T-cell (primary cell): Measurements from ENCODE around the gene STARD7. TPM values are rescaled to one million over a fixed set of nuclear protein-coding genes. Genes with fewer than 3 reads are reported as not detected.

Experiments
- ATAC-seq, 4 experiments: fragments of 200-7000 bp in 3 of 4; fragments of 150-1000 bp in 1 of 4; cut with Tn5 transposase; replicated peaks in 1 of 4; 1 replicate in 3 of 4; 2 replicates in 1 of 4; pipeline ENCODE4 v1.10.0; 2021; ENCODE audit warnings: moderate library complexity in 3 of 4, mild to moderate bottlenecking in 2 of 4, moderate number of reproducible peaks in 1 of 4
- CTCF ChIA-PET, 2 donors: fragments of 300-600 bp; sonication (Branson Sonifier 250); formaldehyde crosslinking; loops; one replicate each; lab custom pipeline; 2022; ENCODE audit warnings: antibody characterized with exemption in 2 of 2; lab: Charles Lee
- POLR2A ChIA-PET, 2 donors: fragments of 300-600 bp; sonication (Branson Sonifier 250); formaldehyde crosslinking; loops; one replicate each; lab custom pipeline; 2022; ENCODE audit warnings: antibody characterized with exemption in 2 of 2; lab: Charles Lee
- DNase-seq, 35 experiments: peaks; one replicate each; pipeline versions ENCODE4 v3.0.0 to v3.0.0-alpha.2; 2013 to 2023
- H3K27ac ChIP-seq: one replicate; pipeline ENCODE4 v1.5.1; 2013; ENCODE audit warnings: low read length
- H3K27me3 ChIP-seq, 2 experiments: replicated peaks in 1 of 2; 1 replicate in 1 of 2; 2 replicates in 1 of 2; pipeline versions ENCODE4 v1.6.1 to v1.7.0; 2013; ENCODE audit warnings: low read length in 1 of 2, mixed read lengths in 1 of 2; ENCODE audit not compliant: control insufficient read depth in 2 of 2, insufficient read depth in 2 of 2; ENCODE audit errors: extremely low read depth in 1 of 2
- H3K36me3 ChIP-seq, 2 donors: 1 replicate in 1 of 2; 2 replicates in 1 of 2; pipeline versions ENCODE4 v1.6.1 to v1.7.0; 2013; ENCODE audit warnings: low read length in 1 of 2; ENCODE audit not compliant: control insufficient read depth in 2 of 2, insufficient read depth in 1 of 2; ENCODE audit errors: extremely low read depth in 1 of 2
- H3K4me1 ChIP-seq, 2 experiments: 1 replicate in 1 of 2; 2 replicates in 1 of 2; pipeline versions ENCODE4 v1.6.1 to v1.7.0; 2013; ENCODE audit warnings: low read length in 2 of 2, mixed read lengths in 1 of 2; ENCODE audit not compliant: insufficient read depth in 2 of 2, control insufficient read depth in 1 of 2; ENCODE audit errors: extremely low read depth in 1 of 2
- H3K4me3 ChIP-seq, 2 donors: 1 replicate in 1 of 2; 2 replicates in 1 of 2; pipeline versions ENCODE4 v1.5.1 to v1.7.0; 2013; ENCODE audit warnings: mild to moderate bottlenecking in 2 of 2, low read length in 1 of 2, moderate library complexity in 1 of 2; ENCODE audit not compliant: control insufficient read depth in 1 of 2; ENCODE audit errors: extremely low read depth in 1 of 2
- H3K9me3 ChIP-seq: 2 replicates; pipeline ENCODE4 v1.7.0; 2013
- H3K27ac Mint-ChIP-seq, 2 donors: one replicate each; pipeline ENCODE4 v1.8.0; 2020 to 2021; ENCODE audit warnings: mild to moderate bottlenecking in 2 of 2, mixed read lengths in 2 of 2
- H3K27me3 Mint-ChIP-seq, 2 donors: one replicate each; pipeline ENCODE4 v1.8.0; 2021 to 2022; ENCODE audit warnings: mixed read lengths in 2 of 2
- H3K36me3 Mint-ChIP-seq: one replicate; pipeline ENCODE4 v1.8.0; 2021; ENCODE audit warnings: mixed read lengths
- H3K4me1 Mint-ChIP-seq, 3 donors: one replicate each; pipeline ENCODE4 v1.8.0; 2020 to 2022; ENCODE audit warnings: mixed read lengths in 3 of 3, mild to moderate bottlenecking in 1 of 3
- H3K4me3 Mint-ChIP-seq, 3 donors: one replicate each; pipeline ENCODE4 v1.8.0; 2020 to 2022; ENCODE audit warnings: mild to moderate bottlenecking in 3 of 3, mixed read lengths in 3 of 3, moderate library complexity in 3 of 3
- H3K9me3 Mint-ChIP-seq, 3 donors: one replicate each; pipeline ENCODE4 v1.8.0; 2020 to 2022; ENCODE audit warnings: mixed read lengths in 3 of 3
- WGBS: methylation state at CpG from one replicate; pipeline ENCODE4 v1.1.5; 2013; ENCODE audit warnings: missing lambda C conversion rate; ENCODE audit not compliant: insufficient coverage; 5-methylcytosine and 5-hydroxymethylcytosine counted together
- total RNA-seq, 35 experiments: library from RNA in 6 of 35; stranded (reverse) in 6 of 35; fragments of 120-200 nt in 1 of 35; gene quantifications; one replicate each; pipeline versions ENCODE4 v1.2.1 to v1.2.4 and lab custom pipeline; 2013 to 2026

STARD7 gene
- total RNA-seq, 5 donors from 2014 or later (not counting 1 experiment from before 2014, with no cell fraction given), result 65.0 to 95.3 (median 84.4) TPM

DNA sequence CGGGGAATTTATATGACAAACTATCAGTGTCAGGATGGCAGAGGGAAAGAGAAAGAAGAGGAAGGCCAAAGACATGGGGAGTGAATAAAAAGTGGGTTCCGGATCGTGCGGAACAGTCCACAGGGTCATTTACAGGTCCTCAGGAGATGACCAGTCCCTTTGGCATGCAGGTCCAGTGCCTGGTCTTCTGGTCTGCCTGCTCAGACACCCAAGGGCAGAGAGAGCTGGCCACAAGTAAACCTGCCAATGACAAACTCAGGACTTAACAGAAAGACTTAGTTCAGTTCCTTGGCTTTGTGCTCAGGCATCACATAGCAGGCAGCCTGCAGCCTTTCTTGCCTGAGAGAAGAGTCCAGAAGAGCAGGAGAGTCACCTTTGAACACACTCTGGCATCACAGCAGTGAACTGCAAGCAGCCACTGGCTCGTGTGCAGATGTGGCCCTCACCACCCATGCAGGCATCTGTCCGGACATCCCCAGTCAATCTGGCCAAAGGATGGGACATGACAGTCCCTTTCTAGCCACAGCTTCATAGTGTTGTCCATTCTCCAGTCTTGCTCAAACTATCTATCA lies 43.2 kb upstream of the STARD7 start:
- WGBS, result 95% methylated on average over 3 of the region's 6 CpGs
- H3K27me3 ChIP-seq, result no peaks in the 10 kb centered on the region
- H3K4me1 ChIP-seq, result peaks cover 9 to 25% of the 10 kb centered on the region in 2 experiments
- peaks cover 15 to 48% of the 10 kb centered on the region in 2 donors for H3K36me3 ChIP-seq
- Mint-ChIP-seq H3K36me3 (peaks cover 31% of the 10 kb centered on the region), H3K4me1 (peaks cover 29 to 39% (median 31%) of the 10 kb centered on the region in 3 donors), H3K27ac (no peak overlapping the region), H3K9me3 (no peaks in the 10 kb centered on the region), H3K4me3 (no peak overlapping the region), H3K27me3 (no peaks in the 10 kb centered on the region)
- no peak for ATAC-seq
- H3K27ac ChIP-seq, result no peak overlapping the region
- ChIA-PET CTCF (no interaction called here), POLR2A (no interaction called here)
- H3K9me3 ChIP-seq, result no peaks in the 10 kb centered on the region
- no peak for DNase-seq
- no peak overlapping the region for H3K4me3 ChIP-seq

DNA sequence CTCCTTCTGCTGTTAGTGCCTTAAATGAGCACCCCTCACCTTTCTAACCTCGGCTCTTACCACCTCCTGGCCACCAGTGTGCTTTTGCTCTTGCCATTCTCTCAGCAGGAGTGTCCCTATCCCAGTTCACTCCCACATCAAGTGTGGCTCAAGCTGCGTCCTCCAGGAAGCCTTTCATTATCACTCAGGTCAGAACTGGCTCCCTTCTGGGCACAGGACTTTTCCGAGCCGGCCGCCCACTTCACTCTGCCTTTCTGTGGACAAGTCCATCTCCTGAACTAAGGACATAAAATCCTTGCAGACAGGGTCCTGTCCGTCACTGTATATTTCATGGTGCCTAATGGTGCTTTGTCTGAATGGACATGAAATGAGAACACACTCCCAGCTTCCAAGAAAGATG lies 41.6 kb upstream of the STARD7 start:
- H3K9me3 ChIP-seq, result no peaks in the 10 kb centered on the region
- H3K27me3 Mint-ChIP-seq, result no peaks in the 10 kb centered on the region
- peaks cover 31% of the 10 kb centered on the region for H3K36me3 Mint-ChIP-seq
- no peaks in the 10 kb centered on the region for H3K27me3 ChIP-seq
- H3K36me3 ChIP-seq, result peaks cover 15 to 42% of the 10 kb centered on the region in 2 donors
- H3K4me3 ChIP-seq, result no peak overlapping the region
- ATAC-seq (no peak), DNase-seq (no peak)
- H3K4me3 Mint-ChIP-seq, result no peak overlapping the region
- H3K4me1 Mint-ChIP-seq, result peaks cover 30 to 39% (median 36%) of the 10 kb centered on the region in 3 donors
- ChIA-PET POLR2A (interaction anchor here in 1 of 2 donors (0.5 kb wide), 1 partner anchor 263 kb away, joined by 3 read pairs; no protein-coding TSS in a partner anchor), CTCF (no interaction called here)
- H3K27ac ChIP-seq, result no peak overlapping the region
- peak overlapping the region; percentile 64 to 67 for H3K27ac Mint-ChIP-seq
- WGBS, result 96% methylated on average over 2 of the region's 6 CpGs
- peaks cover 3 to 28% of the 10 kb centered on the region in 2 experiments for H3K4me1 ChIP-seq
- H3K9me3 Mint-ChIP-seq, result no peaks in the 10 kb centered on the region

DNA sequence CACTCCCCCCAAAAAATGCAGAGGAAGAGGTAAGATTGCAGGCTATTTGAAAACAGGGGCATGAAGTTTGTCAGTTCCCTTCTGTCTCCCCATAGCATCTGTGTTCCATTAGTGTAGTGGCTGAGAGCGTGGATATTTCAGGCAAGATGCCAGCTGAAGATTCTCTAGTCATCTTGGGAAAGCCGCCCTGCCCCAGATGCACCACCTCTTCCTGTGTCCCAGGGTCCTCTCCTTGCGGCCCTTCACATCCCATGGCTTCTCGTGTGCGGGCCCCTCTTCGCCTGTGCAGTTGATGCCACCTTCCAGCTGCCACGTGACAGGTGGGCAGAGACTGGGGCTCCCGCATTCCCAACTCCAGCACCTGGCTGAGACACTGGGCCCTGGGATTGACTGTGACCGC lies 41.0 kb upstream of the STARD7 start:
- H3K4me3 Mint-ChIP-seq, result no peak overlapping the region
- H3K36me3 Mint-ChIP-seq, result peaks cover 30% of the 10 kb centered on the region
- Histone ChIP-seq H3K4me1 (peaks cover 0 to 23% of the 10 kb centered on the region in 2 experiments), H3K27me3 (no peaks in the 10 kb centered on the region), H3K36me3 (peaks cover 15 to 36% of the 10 kb centered on the region in 2 donors), H3K4me3 (no peak overlapping the region), H3K27ac (no peak overlapping the region), H3K9me3 (no peaks in the 10 kb centered on the region)
- H3K4me1 Mint-ChIP-seq, result peaks cover 27 to 36% (median 36%) of the 10 kb centered on the region in 3 donors
- DNase-seq, result no peak
- H3K9me3 Mint-ChIP-seq, result no peaks in the 10 kb centered on the region
- H3K27me3 Mint-ChIP-seq, result no peaks in the 10 kb centered on the region
- no peak for ATAC-seq
- ChIA-PET CTCF (no interaction called here), POLR2A (no interaction called here)
- 95% methylated on average over 7 of the region's 9 CpGs for WGBS
- peak overlapping the region in 1 of 2 donors; percentile 67 for H3K27ac Mint-ChIP-seq

DNA sequence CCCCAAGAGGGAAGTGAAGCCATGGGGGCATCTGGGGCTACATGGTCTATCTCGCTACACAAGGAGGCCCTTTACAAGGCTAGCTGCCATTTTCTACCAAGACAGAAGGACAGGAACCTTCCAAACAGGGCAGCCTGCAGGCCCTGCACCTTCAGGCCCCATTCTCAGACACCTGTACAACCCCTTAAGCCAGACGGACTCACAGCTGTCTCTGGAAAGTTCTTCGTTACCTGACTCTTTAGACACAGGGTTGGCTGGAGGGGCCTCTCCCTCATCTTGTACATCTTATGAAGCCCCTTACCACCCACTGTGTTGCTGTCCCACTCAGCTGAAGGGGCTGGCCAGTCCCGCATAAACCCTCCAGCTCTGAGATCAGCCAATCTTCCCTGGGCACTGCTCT lies 40.0 kb upstream of the STARD7 start:
- no peak overlapping the region for H3K27ac ChIP-seq
- DNase-seq (no peak), ATAC-seq (no peak)
- H3K9me3 ChIP-seq, result no peaks in the 10 kb centered on the region
- Mint-ChIP-seq H3K27ac (peak overlapping the region in 1 of 2 donors; percentile 12), H3K4me1 (peaks cover 27 to 36% (median 29%) of the 10 kb centered on the region in 3 donors), H3K4me3 (no peak overlapping the region), H3K9me3 (no peaks in the 10 kb centered on the region), H3K27me3 (no peaks in the 10 kb centered on the region), H3K36me3 (peaks cover 23% of the 10 kb centered on the region)
- POLR2A ChIA-PET, result no interaction called here
- H3K4me3 ChIP-seq, result no peak overlapping the region
- CTCF ChIA-PET, result no interaction called here
- H3K36me3 ChIP-seq, result peaks cover 9 to 26% of the 10 kb centered on the region in 2 donors
- H3K4me1 ChIP-seq, result peaks cover 0 to 21% of the 10 kb centered on the region in 2 experiments
- H3K27me3 ChIP-seq, result no peaks in the 10 kb centered on the region
- 100% methylated on average over 2 of the region's 4 CpGs for WGBS

DNA sequence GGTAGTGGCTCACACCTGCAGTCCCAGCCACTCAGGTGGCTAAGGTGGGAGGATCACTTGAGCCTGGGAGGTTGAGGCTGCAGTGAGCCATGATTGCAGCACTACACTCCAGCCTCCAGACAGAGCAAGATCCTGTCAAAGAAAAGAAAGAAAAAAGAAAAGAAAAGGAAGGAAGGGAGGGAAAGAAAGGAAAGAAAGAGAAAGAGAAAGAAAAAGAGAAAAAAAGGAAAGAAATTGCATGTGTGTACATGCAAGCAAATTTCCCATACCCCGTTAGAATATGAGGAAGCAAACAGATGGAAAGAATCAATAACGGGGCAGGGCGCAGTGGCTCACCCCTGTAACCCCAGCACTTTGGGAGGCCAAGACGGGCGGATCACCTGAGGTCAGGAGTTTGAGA lies 39.3 kb upstream of the STARD7 start:
- H3K27me3 Mint-ChIP-seq, result no peaks in the 10 kb centered on the region
- Histone ChIP-seq H3K36me3 (peaks cover 3 to 19% of the 10 kb centered on the region in 2 donors), H3K4me1 (peaks cover 0 to 25% of the 10 kb centered on the region in 2 experiments), H3K4me3 (no peak overlapping the region), H3K27ac (no peak overlapping the region), H3K27me3 (no peaks in the 10 kb centered on the region), H3K9me3 (no peaks in the 10 kb centered on the region)
- H3K9me3 Mint-ChIP-seq, result no peaks in the 10 kb centered on the region
- H3K4me1 Mint-ChIP-seq, result peaks cover 30 to 40% (median 30%) of the 10 kb centered on the region in 3 donors
- H3K36me3 Mint-ChIP-seq, result peaks cover 16% of the 10 kb centered on the region
- ChIA-PET POLR2A (no interaction called here), CTCF (no interaction called here)
- ATAC-seq, result no peak
- H3K4me3 Mint-ChIP-seq, result no peak overlapping the region
- WGBS, result 94% methylated on average over 3 of the region's 5 CpGs
- DNase-seq, result no peak
- H3K27ac Mint-ChIP-seq, result peak overlapping the region; percentile 12 to 73

DNA sequence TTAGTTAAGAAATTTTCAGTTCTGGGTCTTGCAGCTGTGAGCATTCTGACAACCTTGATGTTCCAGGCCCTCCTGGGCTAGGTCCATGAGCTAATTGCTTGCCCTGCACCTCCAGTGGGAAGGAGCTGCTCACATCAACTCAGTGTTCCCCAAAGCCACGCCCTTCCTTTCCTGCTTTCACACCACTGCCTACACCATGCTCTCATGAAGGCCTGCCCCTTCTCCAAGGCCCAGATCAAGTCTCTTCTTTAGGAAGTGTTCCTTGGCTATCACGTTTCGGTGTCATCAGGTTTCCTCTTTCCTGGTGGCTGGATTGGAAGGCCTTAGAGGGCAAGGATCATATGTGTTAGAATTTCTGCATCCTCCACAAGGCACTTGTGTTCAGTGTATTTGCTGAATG lies 38.4 kb upstream of the STARD7 start:
- H3K9me3 Mint-ChIP-seq, result no peaks in the 10 kb centered on the region
- CTCF ChIA-PET, result no interaction called here
- WGBS, result no CpG with 5 or more reads among the region's 3 CpGs
- H3K27me3 ChIP-seq, result no peaks in the 10 kb centered on the region
- no peak overlapping the region for H3K4me3 ChIP-seq
- peaks cover 0 to 10% of the 10 kb centered on the region in 2 donors for H3K36me3 ChIP-seq
- H3K27ac Mint-ChIP-seq, result peak overlapping the region; percentile 68 to 70
- H3K27me3 Mint-ChIP-seq, result no peaks in the 10 kb centered on the region
- H3K4me1 ChIP-seq, result peaks cover 4 to 34% of the 10 kb centered on the region in 2 experiments
- peaks cover 39 to 49% (median 39%) of the 10 kb centered on the region in 3 donors for H3K4me1 Mint-ChIP-seq
- H3K4me3 Mint-ChIP-seq, result no peak overlapping the region
- peaks cover 7% of the 10 kb centered on the region for H3K36me3 Mint-ChIP-seq
- no peaks in the 10 kb centered on the region for H3K9me3 ChIP-seq
- no peak overlapping the region for H3K27ac ChIP-seq
- DNase-seq, result no peak
- ATAC-seq, result no peak
- POLR2A ChIA-PET, result no interaction called here
